Neuronal stem cell (in vitro differentiated cells): Measurements from ENCODE around the gene MARK4.
"Not testable (repeated sequence)": the region's sequence is repeated elsewhere in the genome, so short reads cannot be mapped to it uniquely, and the experiment has no call there.

ENCODE experiments used
- DNase-seq: peaks from one replicate; pipeline ENCODE4 v3.0.0-alpha.2; 2013; ENCODE audit warnings: low spot score
- H2AFZ ChIP-seq: one replicate; pipeline ENCODE4 v1.6.1; 2013; ENCODE audit warnings: mild to moderate bottlenecking, low read length, inconsistent platforms
- H2AK5ac ChIP-seq: 2 replicates; pipeline ENCODE4 v1.6.1; 2013; ENCODE audit warnings: low read depth, mild to moderate bottlenecking, inconsistent platforms, low read length, moderate library complexity, mixed read lengths
- H2BK120ac ChIP-seq: 2 replicates; pipeline ENCODE4 v1.6.1; 2013; ENCODE audit warnings: low read depth, mild to moderate bottlenecking, inconsistent platforms, low read length, moderate library complexity, mixed read lengths
- H2BK12ac ChIP-seq: one replicate; pipeline ENCODE4 v1.6.1; 2013; ENCODE audit warnings: low read length, inconsistent platforms
- H2BK15ac ChIP-seq: 2 replicates; pipeline ENCODE4 v1.6.1; 2013; ENCODE audit warnings: mild to moderate bottlenecking, low read length, inconsistent platforms, mixed read lengths
- H2BK5ac ChIP-seq: one replicate; pipeline ENCODE4 v1.6.1; 2013; ENCODE audit warnings: inconsistent platforms, mild to moderate bottlenecking, low read length, moderate library complexity
- H3K14ac ChIP-seq: one replicate; pipeline ENCODE4 v1.6.1; 2013; ENCODE audit warnings: low read length, inconsistent platforms
- H3K18ac ChIP-seq: 2 replicates; pipeline ENCODE4 v1.6.1; 2013; ENCODE audit warnings: low read length, inconsistent platforms
- H3K23ac ChIP-seq: 2 replicates; pipeline ENCODE4 v1.6.1; 2013; ENCODE audit warnings: low read depth, mild to moderate bottlenecking, mixed read lengths, low read length, inconsistent platforms; ENCODE audit not compliant: poor library complexity
- H3K27ac ChIP-seq: replicated peaks from 3 replicates; pipeline ENCODE4 v1.5.1; 2013; ENCODE audit warnings: low read length, inconsistent platforms
- H3K27me3 ChIP-seq, 3 experiments: 2 replicates each; pipeline ENCODE4 v1.6.1; 2013; ENCODE audit warnings: low read length in 3 of 3, mild to moderate bottlenecking in 2 of 3, inconsistent platforms in 1 of 3, low read depth in 1 of 3, mixed read lengths in 1 of 3, moderate library complexity in 1 of 3; ENCODE audit not compliant: control insufficient read depth in 3 of 3, insufficient read depth in 3 of 3
- H3K36me3 ChIP-seq, 2 donors: replicated peaks in 1 of 2; 2 replicates each; pipeline ENCODE4 v1.6.1; 2013; ENCODE audit warnings: low read length in 2 of 2; ENCODE audit not compliant: control insufficient read depth in 2 of 2, insufficient read depth in 2 of 2
- H3K4ac ChIP-seq: 2 replicates; pipeline ENCODE4 v1.6.1; 2013; ENCODE audit warnings: inconsistent platforms, mild to moderate bottlenecking, low read length, moderate library complexity
- H3K4me1 ChIP-seq, 2 donors: 1 replicate in 1 of 2; 2 replicates in 1 of 2; pipeline ENCODE4 v1.6.1; 2013; ENCODE audit warnings: low read length in 2 of 2, low read depth in 1 of 2; ENCODE audit not compliant: control insufficient read depth in 2 of 2, insufficient read depth in 1 of 2
- H3K4me2 ChIP-seq: one replicate; pipeline ENCODE4 v1.6.1; 2013; ENCODE audit warnings: mild to moderate bottlenecking, low read length, inconsistent platforms; ENCODE audit not compliant: insufficient read depth, poor library complexity, severe bottlenecking
- H3K4me3 ChIP-seq, 2 donors: 2 replicates each; pipeline ENCODE4 v1.5.1; 2013; ENCODE audit warnings: low read length in 2 of 2, mild to moderate bottlenecking in 2 of 2, inconsistent platforms in 1 of 2, moderate library complexity in 1 of 2
- H3K79me1 ChIP-seq: one replicate; pipeline ENCODE4 v1.6.1; 2013; ENCODE audit warnings: low read depth, mild to moderate bottlenecking, inconsistent platforms, low read length, moderate library complexity
- H3K9ac ChIP-seq: one replicate; pipeline ENCODE4 v1.6.1; 2013; ENCODE audit warnings: mild to moderate bottlenecking, low read depth, low read length, inconsistent platforms; ENCODE audit not compliant: poor library complexity
- H3K9me3 ChIP-seq, 2 donors: replicated peaks in 1 of 2; 2 replicates each; pipeline versions ENCODE3 to v1.6.1; 2013; ENCODE audit warnings: low read length in 2 of 2, mild to moderate bottlenecking in 2 of 2, inconsistent platforms in 1 of 2, low read depth in 1 of 2, mixed read lengths in 1 of 2, moderate library complexity in 1 of 2; ENCODE audit not compliant: control insufficient read depth in 2 of 2, insufficient read depth in 1 of 2
- H4K8ac ChIP-seq: one replicate; pipeline ENCODE4 v1.6.1; 2013; ENCODE audit warnings: low read depth, mild to moderate bottlenecking, inconsistent platforms, low read length, moderate library complexity
- H4K91ac ChIP-seq: one replicate; pipeline ENCODE4 v1.6.1; 2013; ENCODE audit warnings: low read length, low read depth, mild to moderate bottlenecking, inconsistent platforms; ENCODE audit not compliant: poor library complexity
- WGBS, 2 donors: extraction: QIAGEN DNeasy Blood & Tissue Kit; methylation state at CpG; one replicate each; pipeline ENCODE4 v1.1.7; 2013; ENCODE audit warnings: missing lambda C conversion rate in 2 of 2, mixed read lengths in 1 of 2; ENCODE audit not compliant: insufficient read length in 2 of 2, insufficient replicate concordance in 1 of 2; ENCODE audit errors: extremely low coverage in 2 of 2; 5-methylcytosine and 5-hydroxymethylcytosine counted together

The MARK4 gene

GRCh38 chr19:45306040-45306439 lies 55.0 kb downstream of the MARK4 start:
- Histone ChIP-seq H3K18ac (no peak overlapping the region), H3K79me1 (no peaks in the 10 kb centered on the region), H2BK120ac (no peak overlapping the region), H2BK15ac (no peak overlapping the region), H3K4ac (no peak overlapping the region), H2BK12ac (no peak overlapping the region), H3K4me3 (no peak overlapping the region), H4K91ac (no peak overlapping the region), H2AK5ac (no peak overlapping the region), H3K4me1 (peaks cover 0 to 5% of the 10 kb centered on the region in 2 donors), H3K36me3 (peaks cover 3 to 12% of the 10 kb centered on the region in 2 donors), H2AFZ (peak overlapping the region; percentile 39), H2BK5ac (no peak overlapping the region), H3K4me2 (no peak overlapping the region), H3K9me3 (peaks cover 0 to 5% of the 10 kb centered on the region in 2 donors), H3K27me3 (no peaks in the 10 kb centered on the region), H3K23ac (no peak overlapping the region), H4K8ac (no peak overlapping the region), H3K14ac (no peak overlapping the region), H3K27ac (no peak overlapping the region), H3K9ac (no peak overlapping the region)
- WGBS, 2 donors = no CpG with 5 or more reads among the region's 9 CpGs
- no peak for DNase-seq

- H4K8ac ChIP-seq = no peak overlapping the region
- peaks cover 3 to 12% of the 10 kb centered on the region in 2 donors for H3K36me3 ChIP-seq
- H3K4ac ChIP-seq = no peak overlapping the region
- H3K4me1 ChIP-seq = peaks cover 0 to 5% of the 10 kb centered on the region in 2 donors
- no peak overlapping the region for H3K4me2 ChIP-seq
- H2BK5ac ChIP-seq = peak overlapping the region; percentile 53
- H3K14ac ChIP-seq = peak overlapping the region; percentile 63
- H3K27ac ChIP-seq = no peak overlapping the region
- peak overlapping the region; percentile 1 for H3K23ac ChIP-seq
- H2AFZ ChIP-seq = peak overlapping the region; percentile 39
- peak overlapping the region; percentile 97 for H2AK5ac ChIP-seq
- peaks cover 0 to 5% of the 10 kb centered on the region in 2 donors for H3K9me3 ChIP-seq
- no peak overlapping the region for H2BK15ac ChIP-seq
- peak overlapping the region; percentile 65 for H3K18ac ChIP-seq
- peak overlapping the region; percentile 98 for H2BK12ac ChIP-seq
- peak overlapping the region in 1 of 2 donors; percentile 34 for H3K4me3 ChIP-seq
- no peak overlapping the region for H2BK120ac ChIP-seq
- no CpG with 5 or more reads among the region's 18 CpGs for WGBS, 2 donors
- H3K9ac ChIP-seq = peak overlapping the region; percentile 3
- H3K79me1 ChIP-seq = no peaks in the 10 kb centered on the region
- H4K91ac ChIP-seq = no peak overlapping the region
- no peaks in the 10 kb centered on the region for H3K27me3 ChIP-seq
- no peak for DNase-seq
Measured at GRCh38 chr19:45306518-45307027, 55.5 kb downstream of the MARK4 start.

GRCh38 chr19:45307361-45307760 lies 56.3 kb downstream of the MARK4 start:
- Histone ChIP-seq H2BK5ac (peak overlapping the region; percentile 48), H3K4me1 (peaks cover 0 to 5% of the 10 kb centered on the region in 2 donors), H3K9me3 (peaks cover 0 to 2% of the 10 kb centered on the region in 2 donors), H3K9ac (no peak overlapping the region), H3K4me3 (peak overlapping the region in 1 of 2 donors; percentile 63), H3K27me3 (no peaks in the 10 kb centered on the region), H2AFZ (no peak overlapping the region), H3K18ac (peak overlapping the region; percentile 64), H3K27ac (no peak overlapping the region), H4K8ac (peak overlapping the region; percentile 43), H2AK5ac (no peak overlapping the region), H3K14ac (peak overlapping the region; percentile 89), H3K79me1 (no peaks in the 10 kb centered on the region), H3K23ac (peak overlapping the region; percentile 91), H2BK15ac (no peak overlapping the region), H3K4me2 (no peak overlapping the region), H3K4ac (no peak overlapping the region), H2BK120ac (no peak overlapping the region), H3K36me3 (peaks cover 0 to 7% of the 10 kb centered on the region in 2 donors), H4K91ac (no peak overlapping the region), H2BK12ac (no peak overlapping the region)
- no peak for DNase-seq
- no CpG with 5 or more reads among the region's 19 CpGs for WGBS, 2 donors

GRCh38 chr19:45309322-45309721 lies 58.3 kb downstream of the MARK4 start:
- H3K23ac ChIP-seq = not testable (repeated sequence)
- no CpG with 5 or more reads among the region's 8 CpGs for WGBS, 2 donors

More at GRCh38 chr19:45309322-45309721, 58.3 kb downstream of the MARK4 start:
- not testable (repeated sequence) for H3K79me1 ChIP-seq, H2BK12ac ChIP-seq, H3K18ac ChIP-seq, H3K9me3 ChIP-seq, H2BK15ac ChIP-seq, H3K4me3 ChIP-seq, H4K8ac ChIP-seq, H3K4me2 ChIP-seq, H3K14ac ChIP-seq, H4K91ac ChIP-seq, H2AK5ac ChIP-seq, H3K4ac ChIP-seq, H3K27me3 ChIP-seq, H3K4me1 ChIP-seq, H2BK5ac ChIP-seq, H2AFZ ChIP-seq, DNase-seq, H2BK120ac ChIP-seq, H3K36me3 ChIP-seq, H3K27ac ChIP-seq, H3K9ac ChIP-seq
